ENCODE data around the gene CFDP1. TPM values are rescaled to one million over a fixed set of nuclear protein-coding genes. Genes with fewer than 3 reads are reported as not detected.

CFDP1 gene
- total and polyA plus RNA-seq, 4 donors = 44.8 to 105 (median 64.1) TPM

DNA sequence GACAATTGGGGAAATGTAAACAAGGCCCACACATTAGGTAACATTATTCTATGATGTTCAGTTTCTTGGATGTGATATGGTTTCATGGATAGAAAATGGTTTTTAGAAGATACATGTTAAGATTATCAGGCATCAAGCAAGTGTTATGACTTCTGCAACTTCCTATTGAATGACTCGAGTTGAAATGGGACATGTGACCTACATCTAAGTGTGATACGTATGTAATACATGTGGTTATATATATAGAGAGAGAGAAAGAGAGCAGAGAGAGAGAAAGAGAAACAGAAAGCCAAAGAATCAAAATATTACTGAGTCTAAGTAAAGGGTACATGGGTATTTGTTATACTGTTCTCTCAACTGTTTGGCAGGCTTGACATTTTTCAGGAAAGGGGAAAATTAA lies 29.5 kb upstream of the CFDP1 start:
- TF ChIP-seq, protein P1, sequence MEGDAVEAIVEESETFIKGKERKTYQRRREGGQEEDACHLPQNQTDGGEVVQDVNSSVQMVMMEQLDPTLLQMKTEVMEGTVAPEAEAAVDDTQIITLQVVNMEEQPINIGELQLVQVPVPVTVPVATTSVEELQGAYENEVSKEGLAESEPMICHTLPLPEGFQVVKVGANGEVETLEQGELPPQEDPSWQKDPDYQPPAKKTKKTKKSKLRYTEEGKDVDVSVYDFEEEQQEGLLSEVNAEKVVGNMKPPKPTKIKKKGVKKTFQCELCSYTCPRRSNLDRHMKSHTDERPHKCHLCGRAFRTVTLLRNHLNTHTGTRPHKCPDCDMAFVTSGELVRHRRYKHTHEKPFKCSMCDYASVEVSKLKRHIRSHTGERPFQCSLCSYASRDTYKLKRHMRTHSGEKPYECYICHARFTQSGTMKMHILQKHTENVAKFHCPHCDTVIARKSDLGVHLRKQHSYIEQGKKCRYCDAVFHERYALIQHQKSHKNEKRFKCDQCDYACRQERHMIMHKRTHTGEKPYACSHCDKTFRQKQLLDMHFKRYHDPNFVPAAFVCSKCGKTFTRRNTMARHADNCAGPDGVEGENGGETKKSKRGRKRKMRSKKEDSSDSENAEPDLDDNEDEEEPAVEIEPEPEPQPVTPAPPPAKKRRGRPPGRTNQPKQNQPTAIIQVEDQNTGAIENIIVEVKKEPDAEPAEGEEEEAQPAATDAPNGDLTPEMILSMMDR (IDR thresholded peaks at IDR 0.05; ENCODE audit: control extremely low read depth, extremely low read depth) = no peak
- WGBS, 2 donors = 9 to 14% methylated on average over 2 of the region's 2 CpGs
- ATAC-seq (ENCODE audit: insufficient read depth, low FRiP score) (no peak), DNase-seq (no peak)
- no peaks in the 10 kb centered on the region for H3K27me3 ChIP-seq (ENCODE audit: control insufficient read depth in 3 of 3, insufficient read depth in 3 of 3, low read length in 2 of 3)
- H3K27ac ChIP-seq (ENCODE audit: low read depth in 1 of 2, low read length in 1 of 2) = no peak overlapping the region
- no peaks in the 10 kb centered on the region for H3K9me3 ChIP-seq (ENCODE audit: control insufficient read depth in 4 of 4, insufficient read depth in 3 of 4, low read length in 3 of 4)
- H3K4me3 ChIP-seq = no peak overlapping the region
- H3K4me1 ChIP-seq (ENCODE audit: control insufficient read depth in 5 of 5, insufficient read depth in 5 of 5, low read length in 5 of 5) = peaks cover 0 to 37% (median 10%) of the 10 kb centered on the region in 5 donors
- no peak overlapping the region for H3K9ac ChIP-seq (ENCODE audit: insufficient read depth in 1 of 2, low read length in 2 of 2)
- peaks cover 0 to 2% (median 0%) of the 10 kb centered on the region in 4 donors for H3K36me3 ChIP-seq (ENCODE audit: control insufficient read depth in 4 of 4, insufficient read depth in 4 of 4, low read length in 4 of 4)

DNA sequence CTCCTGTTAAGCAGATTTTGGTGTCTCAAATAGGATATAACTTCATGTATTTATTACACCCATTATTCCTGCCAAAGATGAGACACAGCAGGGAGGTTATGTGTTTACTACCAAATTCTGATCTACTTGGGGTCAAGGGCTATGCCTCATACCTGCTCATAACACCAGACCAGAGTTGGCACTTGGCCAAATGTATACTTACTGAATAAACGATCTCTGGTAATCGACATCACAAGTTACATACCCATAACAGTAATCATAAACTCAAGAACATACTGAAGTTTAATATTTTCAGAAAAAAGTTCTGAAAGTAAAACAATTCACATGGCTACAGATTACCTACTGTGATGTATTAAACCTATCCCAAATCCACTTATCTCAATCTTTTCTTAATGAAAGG lies 28.3 kb upstream of the CFDP1 start:
- DNase-seq (peak in 1 of 3 donors; percentile 28), ATAC-seq (ENCODE audit: insufficient read depth, low FRiP score) (no peak)
- Histone ChIP-seq H3K27me3 (ENCODE audit: control insufficient read depth in 3 of 3, insufficient read depth in 3 of 3, low read length in 2 of 3) (no peaks in the 10 kb centered on the region), H3K36me3 (ENCODE audit: control insufficient read depth in 4 of 4, insufficient read depth in 4 of 4, low read length in 4 of 4) (peaks cover 0 to 2% (median 0%) of the 10 kb centered on the region in 4 donors), H3K4me3 (no peak overlapping the region), H3K9me3 (ENCODE audit: control insufficient read depth in 4 of 4, insufficient read depth in 3 of 4, low read length in 3 of 4) (no peaks in the 10 kb centered on the region), H3K9ac (ENCODE audit: insufficient read depth in 1 of 2, low read length in 2 of 2) (no peak overlapping the region), H3K27ac (ENCODE audit: low read depth in 1 of 2, low read length in 1 of 2) (no peak overlapping the region), H3K4me1 (ENCODE audit: control insufficient read depth in 5 of 5, insufficient read depth in 5 of 5, low read length in 5 of 5) (peaks cover 0 to 37% (median 10%) of the 10 kb centered on the region in 5 donors)
- TF ChIP-seq, protein P1 (IDR thresholded peaks at IDR 0.05; ENCODE audit: control extremely low read depth, extremely low read depth) = no peak
- WGBS, 2 donors = 61 to 76% methylated on average over 2 of the region's 2 CpGs

DNA sequence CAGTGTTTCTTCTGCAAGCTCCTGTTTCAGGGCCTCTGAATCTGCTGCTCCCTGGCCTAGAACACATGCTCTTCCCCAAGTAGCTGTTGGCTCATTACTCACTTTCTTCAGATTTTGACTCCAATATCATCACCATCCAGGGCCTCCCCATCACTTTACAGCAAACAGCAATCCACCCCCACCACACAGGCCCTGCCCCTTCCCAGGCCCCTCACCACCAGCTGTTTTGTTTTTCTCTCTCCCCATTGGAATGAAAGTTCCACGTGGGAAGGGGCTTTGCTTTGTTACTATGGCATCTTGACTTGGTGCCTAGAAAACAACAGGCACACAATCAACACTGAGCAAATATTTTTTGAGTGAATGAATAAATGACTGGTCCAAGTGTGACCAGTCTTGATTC lies 27.1 kb upstream of the CFDP1 start:
- H3K4me1 ChIP-seq (ENCODE audit: control insufficient read depth in 5 of 5, insufficient read depth in 5 of 5, low read length in 5 of 5) = peaks cover 0 to 37% (median 15%) of the 10 kb centered on the region in 5 donors
- WGBS, 2 donors = 26 to 57% methylated on average over 1 of the region's 1 CpG
- no peaks in the 10 kb centered on the region for H3K27me3 ChIP-seq (ENCODE audit: control insufficient read depth in 3 of 3, insufficient read depth in 3 of 3, low read length in 2 of 3)
- ATAC-seq (ENCODE audit: insufficient read depth, low FRiP score) = no peak
- TF ChIP-seq, protein P1 (IDR thresholded peaks at IDR 0.05; ENCODE audit: control extremely low read depth, extremely low read depth) = no peak
- no peaks in the 10 kb centered on the region for H3K9me3 ChIP-seq (ENCODE audit: control insufficient read depth in 4 of 4, insufficient read depth in 3 of 4, low read length in 3 of 4)
- no peak overlapping the region for H3K27ac ChIP-seq (ENCODE audit: low read depth in 1 of 2, low read length in 1 of 2)
- H3K9ac ChIP-seq (ENCODE audit: insufficient read depth in 1 of 2, low read length in 2 of 2) = peak overlapping the region in 1 of 2 donors; percentile 60
- peak; percentile 93 to 98 (median 98) for DNase-seq
- H3K4me3 ChIP-seq = no peak overlapping the region
- H3K36me3 ChIP-seq (ENCODE audit: control insufficient read depth in 4 of 4, insufficient read depth in 4 of 4, low read length in 4 of 4) = peaks cover 0 to 2% (median 0%) of the 10 kb centered on the region in 4 donors

DNA sequence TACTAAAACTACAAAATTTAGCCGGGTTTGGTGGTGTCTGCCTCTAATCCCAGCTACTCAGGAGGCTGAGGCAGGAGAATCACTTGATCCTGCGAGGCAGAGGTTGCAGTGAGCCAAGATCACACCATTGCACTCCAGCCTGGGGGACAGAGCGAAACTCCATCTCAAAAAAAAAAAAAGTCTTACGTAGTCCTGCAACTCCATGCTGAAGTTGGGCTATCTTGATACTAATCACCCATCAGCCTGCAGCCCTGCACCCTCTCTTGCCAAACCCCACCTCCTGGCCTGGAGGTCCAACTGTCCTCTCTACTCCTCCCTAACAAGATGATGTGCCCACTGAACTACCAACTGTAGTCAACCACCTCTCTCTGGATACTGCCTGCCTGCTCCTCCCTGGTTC lies 26.4 kb upstream of the CFDP1 start:
- no peak for DNase-seq
- no peak overlapping the region for H3K27ac ChIP-seq (ENCODE audit: low read depth in 1 of 2, low read length in 1 of 2)
- 93 to 98% methylated on average over 4 of the region's 4 CpGs for WGBS, 2 donors
- H3K9ac ChIP-seq (ENCODE audit: insufficient read depth in 1 of 2, low read length in 2 of 2) = peak overlapping the region in 1 of 2 donors; percentile 56
- H3K9me3 ChIP-seq (ENCODE audit: control insufficient read depth in 4 of 4, insufficient read depth in 3 of 4, low read length in 3 of 4) = no peaks in the 10 kb centered on the region
- H3K27me3 ChIP-seq (ENCODE audit: control insufficient read depth in 3 of 3, insufficient read depth in 3 of 3, low read length in 2 of 3) = no peaks in the 10 kb centered on the region
- no peak for ATAC-seq (ENCODE audit: insufficient read depth, low FRiP score)
- TF ChIP-seq, protein P1 (IDR thresholded peaks at IDR 0.05; ENCODE audit: control extremely low read depth, extremely low read depth) = no peak
- no peak overlapping the region for H3K4me3 ChIP-seq
- H3K4me1 ChIP-seq (ENCODE audit: control insufficient read depth in 5 of 5, insufficient read depth in 5 of 5, low read length in 5 of 5) = peaks cover 0 to 37% (median 15%) of the 10 kb centered on the region in 5 donors
- H3K36me3 ChIP-seq (ENCODE audit: control insufficient read depth in 4 of 4, insufficient read depth in 4 of 4, low read length in 4 of 4) = peaks cover 0 to 2% (median 0%) of the 10 kb centered on the region in 4 donors
